Fibroblast of the conjunctiva (primary cell): ENCODE results near the gene C6orf89.

Experiments
- DNase-seq: peaks from one replicate; pipeline ENCODE4 v3.0.0-alpha.2; 2010; ENCODE audit warnings: low read depth

C6orf89 gene

GRCh38 chr6:36885461-36886401 is at the start of gene C6orf89:
C6orf89 (plus strand) TSS chr6:36885952; CDS start chr6:36899445, 13,493 bp downstream.
- peak; percentile 96 for DNase-seq

GRCh38 chr6:36836111-36837021 is 49.4 kb upstream of the C6orf89 start:
- no peak for DNase-seq

- no peak for DNase-seq
Measured at GRCh38 chr6:36837022-36837339, 48.8 kb upstream of the C6orf89 start.

- DNase-seq, result no peak
Measured at GRCh38 chr6:36837686-36838085, 48.1 kb upstream of the C6orf89 start.

GRCh38 chr6:36838896-36839748 is 46.6 kb upstream of the C6orf89 start, which contains the start of gene CPNE5:
CPNE5 (minus strand) TSS chr6:36839444; CDS start chr6:36839377, 67 bp downstream.
- no peak for DNase-seq

GRCh38 chr6:36839749-36840431 is 45.9 kb upstream of the C6orf89 start:
- DNase-seq, result no peak

GRCh38 chr6:36840432-36841403 is 45.0 kb upstream of the C6orf89 start:
- DNase-seq, result no peak

GRCh38 chr6:36841756-36842155 is 44.0 kb upstream of the C6orf89 start:
- no peak for DNase-seq

- DNase-seq, result no peak
Measured at GRCh38 chr6:36843170-36843569, 42.6 kb upstream of the C6orf89 start.

GRCh38 chr6:36844232-36845170 is 41.3 kb upstream of the C6orf89 start:
- no peak for DNase-seq

GRCh38 chr6:36845233-36845632 is 40.5 kb upstream of the C6orf89 start:
- DNase-seq, result no peak

GRCh38 chr6:36847152-36847551 is 38.6 kb upstream of the C6orf89 start:
- no peak for DNase-seq

GRCh38 chr6:36847991-36848390 is 37.8 kb upstream of the C6orf89 start:
- no peak for DNase-seq

- no peak for DNase-seq
Measured at GRCh38 chr6:36848658-36849441, 36.9 kb upstream of the C6orf89 start.

- DNase-seq, result no peak
Measured at GRCh38 chr6:36850021-36850420, 35.7 kb upstream of the C6orf89 start.

GRCh38 chr6:36851149-36851614 is 34.6 kb upstream of the C6orf89 start:
- DNase-seq, result peak; percentile 44

GRCh38 chr6:36851626-36852025 is 34.1 kb upstream of the C6orf89 start:
- no peak for DNase-seq
